Measurements from ENCODE around the gene SOX5.

- TF ChIP-seq POLR2A (IDR thresholded peaks at IDR 0.05) = no peak
- no peak for TF ChIP-seq CTCF (IDR thresholded peaks at IDR 0.05)
These were observed 28.2 kb downstream of the SOX5 start for GRCh38 chr12:23921099-23921856.

Measured in heart left ventricle (tissue), 13 donors.